ENCODE measurements around the gene KLHL21.
"Not testable (repeated sequence)": the region's sequence is repeated elsewhere in the genome, so short reads cannot be mapped to it uniquely, and the experiment has no call there.

DNA sequence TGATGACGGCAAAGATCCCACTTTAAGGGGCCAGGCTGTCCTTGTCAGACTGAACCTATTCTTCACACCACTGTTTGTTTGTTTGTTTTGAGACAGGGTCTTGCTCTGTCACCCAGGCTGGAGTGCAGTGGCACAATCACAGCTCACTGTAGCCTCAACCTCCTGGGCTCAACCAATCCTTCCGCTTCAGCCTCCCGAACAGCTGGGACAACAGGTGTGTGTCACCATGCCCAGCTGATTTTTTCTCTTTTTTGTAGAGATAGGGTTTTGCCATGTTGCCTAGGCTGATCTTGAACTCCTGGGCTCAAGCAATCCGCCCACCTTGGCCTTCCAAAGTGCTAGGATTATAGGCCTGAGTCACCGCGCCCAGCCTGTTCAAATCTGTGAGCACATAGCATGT is 34.1 kb upstream of the KLHL21 start:
- TF ChIP-seq POLR2AphosphoS5, POLR2A (IDR thresholded peaks at IDR 0.05; ENCODE audit: low read depth, low read length): not testable (repeated sequence)
